ENCODE measurements around the gene TAS2R50. TPM values are rescaled to one million over a fixed set of nuclear protein-coding genes. Genes with fewer than 3 reads are reported as not detected.

The TAS2R50 gene
- total and polyA plus RNA-seq, 2 donors from 2014 or later, result 2.0 TPM; not detected in 1

- H3K27me3 ChIP-seq (ENCODE audit: control insufficient read depth, insufficient read depth, low read length), result no peaks in the 10 kb centered on the region
- DNase-seq (peak in 3 of 5 donors; percentile 16 to 78 (median 17)), FAIRE-seq (no peak)
- no peak overlapping the region for H3K9ac ChIP-seq (ENCODE audit: low read length in 3 of 3)
- H3K4me1 ChIP-seq (ENCODE audit: control insufficient read depth in 2 of 3, insufficient read depth in 2 of 3, low read depth in 1 of 3, low read length in 3 of 3), result no peaks in the 10 kb centered on the region
- H3K27ac ChIP-seq (ENCODE audit: low read depth in 2 of 2, low read length in 2 of 2), result no peak overlapping the region
- no peaks in the 10 kb centered on the region for H3K36me3 ChIP-seq (ENCODE audit: control insufficient read depth in 2 of 3, insufficient read depth in 3 of 3, low read length in 3 of 3)
- TF ChIP-seq CTCF (IDR thresholded peaks at IDR 0.05; ENCODE audit: borderline replicate concordance, extremely low read depth, insufficient read depth), result no peak
- peaks cover 0 to 2% (median 0%) of the 10 kb centered on the region in 3 donors for H3K9me3 ChIP-seq (ENCODE audit: control insufficient read depth in 2 of 3, insufficient read depth in 1 of 3, low read length in 3 of 3)
- no peak overlapping the region for H3K4me3 ChIP-seq (ENCODE audit: low read length in 3 of 3)
- intact Hi-C loops (cut with DNase I), result no loop called here
Observed at GRCh38 chr12:10941916-10942607, 44.6 kb downstream of the TAS2R50 start.

GRCh38 chr12:10941369-10941768 lies 45.3 kb downstream of the TAS2R50 start:
- Histone ChIP-seq H3K27me3 (ENCODE audit: control insufficient read depth, insufficient read depth, low read length) (no peaks in the 10 kb centered on the region), H3K27ac (ENCODE audit: low read depth in 2 of 2, low read length in 2 of 2) (no peak overlapping the region), H3K4me1 (ENCODE audit: control insufficient read depth in 2 of 3, insufficient read depth in 2 of 3, low read depth in 1 of 3, low read length in 3 of 3) (no peaks in the 10 kb centered on the region), H3K36me3 (ENCODE audit: control insufficient read depth in 2 of 3, insufficient read depth in 3 of 3, low read length in 3 of 3) (no peaks in the 10 kb centered on the region), H3K9ac (ENCODE audit: low read length in 3 of 3) (no peak overlapping the region), H3K9me3 (ENCODE audit: control insufficient read depth in 2 of 3, insufficient read depth in 1 of 3, low read length in 3 of 3) (no peaks in the 10 kb centered on the region), H3K4me3 (ENCODE audit: low read length in 3 of 3) (no peak overlapping the region)
- no peak for DNase-seq
- no peak for TF ChIP-seq CTCF (IDR thresholded peaks at IDR 0.05; ENCODE audit: borderline replicate concordance, extremely low read depth, insufficient read depth)
- peak; percentile 82 for FAIRE-seq
- intact Hi-C loops (cut with DNase I), result no loop called here

- intact Hi-C loops (cut with DNase I), result no loop called here
- H3K9ac ChIP-seq (ENCODE audit: low read length in 3 of 3), result no peak overlapping the region
Observed at GRCh38 chr12:10940389-10940788, 46.3 kb downstream of the TAS2R50 start.

More at GRCh38 chr12:10940389-10940788, 46.3 kb downstream of the TAS2R50 start:
- Histone ChIP-seq H3K4me3 (ENCODE audit: low read length in 3 of 3) (no peak overlapping the region), H3K27me3 (ENCODE audit: control insufficient read depth, insufficient read depth, low read length) (no peaks in the 10 kb centered on the region), H3K9me3 (ENCODE audit: control insufficient read depth in 2 of 3, insufficient read depth in 1 of 3, low read length in 3 of 3) (no peaks in the 10 kb centered on the region), H3K36me3 (ENCODE audit: control insufficient read depth in 2 of 3, insufficient read depth in 3 of 3, low read length in 3 of 3) (no peaks in the 10 kb centered on the region), H3K27ac (ENCODE audit: low read depth in 2 of 2, low read length in 2 of 2) (no peak overlapping the region), H3K4me1 (ENCODE audit: control insufficient read depth in 2 of 3, insufficient read depth in 2 of 3, low read depth in 1 of 3, low read length in 3 of 3) (no peaks in the 10 kb centered on the region)
- FAIRE-seq (no peak), DNase-seq (no peak)
- TF ChIP-seq CTCF (IDR thresholded peaks at IDR 0.05; ENCODE audit: borderline replicate concordance, extremely low read depth, insufficient read depth), result no peak

Data from kidney (tissue), 14 donors.